Measurements from ENCODE around the gene KRTAP20-2. TPM values are rescaled to one million over a fixed set of nuclear protein-coding genes. Genes with fewer than 3 reads are reported as not detected.

Gene KRTAP20-2
- total RNA-seq, 1 donor from 2014 or later = not detected

DNA sequence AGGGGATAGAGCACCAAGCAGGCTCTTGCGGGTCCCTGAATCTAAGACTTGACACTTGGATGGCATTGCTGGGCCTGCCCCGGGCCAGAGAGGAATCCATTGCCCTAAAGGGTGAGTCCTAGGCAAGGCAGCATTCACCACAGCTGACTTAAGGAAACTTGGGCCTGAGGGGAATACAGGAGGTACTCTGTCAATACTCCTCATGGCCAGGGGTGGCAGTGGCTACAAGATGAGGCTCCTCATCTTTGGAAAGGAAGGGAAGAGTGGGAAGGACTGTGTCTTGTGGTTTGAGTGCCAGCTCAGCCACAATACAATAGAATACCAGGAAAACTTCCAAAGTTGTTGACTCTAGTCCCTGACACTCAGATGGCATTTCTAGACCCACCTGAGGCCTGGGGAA lies 29.0 kb upstream of the KRTAP20-2 start:
- DNase-seq (ENCODE audit: low spot score) = no peak
- Mint-ChIP-seq H3K4me1 (ENCODE audit: unreplicated experiment) (no peaks in the 10 kb centered on the region), H3K36me3 (ENCODE audit: low read depth, unreplicated experiment) (no peaks in the 10 kb centered on the region), H3K9me3 (ENCODE audit: unreplicated experiment) (no peaks in the 10 kb centered on the region), H3K27ac (ENCODE audit: unreplicated experiment) (no peak overlapping the region), H3K27me3 (ENCODE audit: unreplicated experiment) (peaks cover 3% of the 10 kb centered on the region), H3K4me3 (ENCODE audit: unreplicated experiment) (no peak overlapping the region)
- no peak for TF ChIP-seq CTCF (IDR thresholded peaks at IDR 0.05; ENCODE audit: unreplicated experiment)

DNA sequence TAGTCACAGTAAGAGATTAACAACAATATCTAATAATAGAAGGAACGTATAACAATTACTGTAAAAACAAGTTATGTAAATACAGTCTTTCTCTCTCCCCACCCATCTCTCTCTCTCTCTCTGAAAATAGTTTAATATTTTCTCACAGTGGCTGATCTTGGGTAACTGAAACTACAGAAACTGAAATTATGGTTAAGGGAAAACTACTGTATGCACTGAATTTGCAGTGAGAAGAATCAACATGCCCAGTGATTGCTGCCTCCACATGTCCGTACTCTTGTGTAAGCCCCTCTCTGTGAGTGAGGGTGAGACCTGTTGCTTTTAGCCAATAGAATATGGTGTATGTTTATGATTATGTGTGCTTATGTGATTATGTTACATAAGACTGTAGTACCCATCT lies 22.9 kb upstream of the KRTAP20-2 start:
- Mint-ChIP-seq H3K4me3 (ENCODE audit: unreplicated experiment) (no peak overlapping the region), H3K9me3 (ENCODE audit: unreplicated experiment) (no peaks in the 10 kb centered on the region), H3K36me3 (ENCODE audit: low read depth, unreplicated experiment) (no peaks in the 10 kb centered on the region), H3K27me3 (ENCODE audit: unreplicated experiment) (no peaks in the 10 kb centered on the region), H3K4me1 (ENCODE audit: unreplicated experiment) (no peaks in the 10 kb centered on the region), H3K27ac (ENCODE audit: unreplicated experiment) (no peak overlapping the region)
- no peak for DNase-seq (ENCODE audit: low spot score)
- no peak for TF ChIP-seq CTCF (IDR thresholded peaks at IDR 0.05; ENCODE audit: unreplicated experiment)

DNA sequence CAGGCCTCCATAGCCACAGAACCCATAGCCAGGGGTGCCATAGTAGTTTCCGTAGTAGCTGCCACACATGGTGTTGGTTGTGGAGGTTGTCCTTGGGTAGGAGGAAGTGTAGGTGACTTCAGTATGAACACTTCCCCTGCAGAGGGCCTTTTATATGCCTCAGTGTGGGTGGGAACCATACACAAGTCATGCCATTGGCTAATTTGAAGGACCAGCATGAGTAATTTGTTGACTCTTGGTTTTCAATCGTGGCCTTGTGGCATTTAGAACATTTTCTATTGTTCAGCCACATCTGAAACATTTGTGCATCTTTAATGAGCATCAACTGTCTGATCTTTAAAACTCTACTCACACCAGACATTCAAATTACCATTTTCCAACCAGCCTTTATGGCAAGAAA lies 21.2 kb upstream of the KRTAP20-2 start, which contains the start of gene KRTAP6-1:
Gene KRTAP6-1 (minus strand): TSS at position 95 of the 400 bp plus-strand sequence. CDS start 26 bp downstream, at position 69.
- Mint-ChIP-seq H3K36me3 (ENCODE audit: low read depth, unreplicated experiment) (no peaks in the 10 kb centered on the region), H3K27me3 (ENCODE audit: unreplicated experiment) (no peaks in the 10 kb centered on the region), H3K4me1 (ENCODE audit: unreplicated experiment) (no peaks in the 10 kb centered on the region), H3K9me3 (ENCODE audit: unreplicated experiment) (no peaks in the 10 kb centered on the region), H3K4me3 (ENCODE audit: unreplicated experiment) (no peak within 1 kb of the TSS), H3K27ac (ENCODE audit: unreplicated experiment) (no peak within 1 kb of the TSS)
- no peak for TF ChIP-seq CTCF (IDR thresholded peaks at IDR 0.05; ENCODE audit: unreplicated experiment)
- no peak for DNase-seq (ENCODE audit: low spot score)

DNA sequence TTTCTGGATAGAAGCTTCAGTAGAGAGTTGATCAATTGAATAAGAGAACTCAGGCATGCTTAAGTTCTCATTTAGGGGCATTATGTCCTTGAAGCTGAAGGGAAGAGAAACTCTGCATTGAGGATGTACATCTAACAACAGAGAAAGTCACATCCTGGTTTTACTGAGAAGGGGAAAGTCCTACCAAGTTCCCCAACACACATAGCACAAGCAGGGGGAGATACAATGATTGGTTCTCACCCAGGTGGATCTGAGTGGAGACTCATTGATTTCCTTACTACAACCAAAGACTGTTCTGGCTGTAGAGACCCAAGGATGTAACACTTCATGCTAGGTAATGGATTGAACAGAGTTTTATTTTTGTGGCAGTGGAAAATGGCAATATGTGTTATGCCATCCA lies 19.8 kb upstream of the KRTAP20-2 start:
- no peak for DNase-seq (ENCODE audit: low spot score)
- no peaks in the 10 kb centered on the region for H3K4me1 Mint-ChIP-seq (ENCODE audit: unreplicated experiment)
- H3K27ac Mint-ChIP-seq (ENCODE audit: unreplicated experiment) = no peak overlapping the region
- H3K36me3 Mint-ChIP-seq (ENCODE audit: low read depth, unreplicated experiment) = no peaks in the 10 kb centered on the region
- no peaks in the 10 kb centered on the region for H3K27me3 Mint-ChIP-seq (ENCODE audit: unreplicated experiment)
- no peak for TF ChIP-seq CTCF (IDR thresholded peaks at IDR 0.05; ENCODE audit: unreplicated experiment)
- no peaks in the 10 kb centered on the region for H3K9me3 Mint-ChIP-seq (ENCODE audit: unreplicated experiment)
- no peak overlapping the region for H3K4me3 Mint-ChIP-seq (ENCODE audit: unreplicated experiment)

DNA sequence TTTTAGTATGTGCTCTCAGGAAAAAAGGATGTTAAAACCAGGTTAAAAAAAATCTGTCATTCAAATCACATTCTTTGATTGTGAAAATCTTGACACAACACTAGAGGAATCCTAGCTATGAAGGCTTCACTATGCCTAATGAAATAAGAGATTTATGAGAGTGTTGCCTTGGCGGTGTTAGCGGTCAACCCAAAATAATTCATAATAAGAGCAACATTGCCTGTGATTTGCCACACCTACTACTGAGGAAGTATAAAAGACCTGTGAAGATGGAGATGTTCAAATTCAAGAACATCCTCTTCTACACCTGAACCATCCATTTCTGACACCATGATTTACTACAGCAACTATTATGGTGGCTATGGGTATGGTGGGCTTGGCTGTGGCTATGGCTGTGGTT lies 18.9 kb upstream of the KRTAP20-2 start, which contains the start of gene KRTAP20-1:
Gene KRTAP20-1 (plus strand): TSS at position 301 of the 400 bp plus-strand sequence. CDS start 30 bp downstream, at position 331.
- no peak within 1 kb of the TSS for H3K4me3 Mint-ChIP-seq (ENCODE audit: unreplicated experiment)

More for the DNA sequence above, 18.9 kb upstream of the KRTAP20-2 start, which contains the start of gene KRTAP20-1:
- Mint-ChIP-seq H3K36me3 (ENCODE audit: low read depth, unreplicated experiment) (no peaks in the 10 kb centered on the region), H3K27me3 (ENCODE audit: unreplicated experiment) (no peaks in the 10 kb centered on the region), H3K27ac (ENCODE audit: unreplicated experiment) (no peak within 1 kb of the TSS), H3K9me3 (ENCODE audit: unreplicated experiment) (no peaks in the 10 kb centered on the region), H3K4me1 (ENCODE audit: unreplicated experiment) (no peaks in the 10 kb centered on the region)
- no peak for TF ChIP-seq CTCF (IDR thresholded peaks at IDR 0.05; ENCODE audit: unreplicated experiment)
- DNase-seq (ENCODE audit: low spot score) = no peak

Measured in endothelial cell (in vitro differentiated cells).